ENCODE data around the gene CEP104. TPM values are rescaled to one million over a fixed set of nuclear protein-coding genes. Genes with fewer than 3 reads are reported as not detected.

CEP104 gene
- total and polyA plus RNA-seq, 2 donors (not counting 1 experiment from before 2014, with no cell fraction given): 27.7 to 71.8 TPM

DNA sequence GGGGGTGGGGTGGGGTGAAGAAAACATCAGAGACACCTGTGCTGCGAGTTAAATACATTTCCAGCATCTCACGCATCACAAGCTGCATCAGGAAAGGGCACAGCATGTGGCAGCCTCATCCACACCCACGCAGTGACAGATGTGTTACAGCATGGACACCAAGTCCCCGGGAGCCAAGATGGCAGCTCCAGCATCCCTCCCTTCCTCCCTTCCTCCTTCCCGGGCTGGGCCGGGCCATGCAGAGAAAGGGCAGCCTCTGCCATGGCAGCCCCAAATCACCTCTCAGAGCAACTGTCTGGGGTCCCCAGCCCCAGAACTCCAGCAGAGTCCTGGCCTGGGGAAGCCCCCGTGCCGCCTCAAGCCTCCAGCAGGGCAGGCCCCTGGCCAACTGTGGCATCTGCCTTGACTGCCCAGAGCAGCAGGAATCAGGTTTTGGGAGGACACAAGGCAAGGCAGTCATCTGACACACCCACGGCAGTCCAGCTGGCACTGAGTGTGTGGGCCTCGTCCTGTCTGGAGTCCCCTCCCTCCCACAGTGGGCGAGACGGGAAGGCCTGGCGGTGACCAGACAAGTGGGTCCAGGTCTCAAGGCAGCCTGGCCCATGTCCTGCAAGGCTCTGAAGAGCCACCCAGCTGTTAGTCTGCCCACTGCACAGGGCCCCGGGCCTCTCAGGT lies 78.3 kb downstream of the CEP104 start:
- Histone ChIP-seq H3K36me3 (replicated peaks in 1 of 2; ENCODE audit: control extremely low read depth in 1 of 2, control insufficient read depth in 1 of 2, extremely low read depth in 1 of 2, insufficient read depth in 2 of 2, low read length in 1 of 2) (peaks cover 0 to 33% of the 10 kb centered on the region in 2 experiments), H4K20me1 (ENCODE audit: control insufficient read depth, insufficient read depth, low read length, poor library complexity, severe bottlenecking) (no peaks in the 10 kb centered on the region), H3K4me1 (ENCODE audit: control insufficient read depth in 2 of 2, insufficient read depth in 2 of 2, low read length in 2 of 2) (peaks cover 7 to 13% of the 10 kb centered on the region in 2 donors), H3K4me2 (replicated peaks; ENCODE audit: low read depth, low read length, poor library complexity, severe bottlenecking) (no peak overlapping the region), H3K27me3 (replicated peaks in 1 of 4; ENCODE audit: control extremely low read depth in 1 of 4, control insufficient read depth in 3 of 4, insufficient read depth in 4 of 4, low read length in 3 of 4) (no peaks in the 10 kb centered on the region), H3K9me3 (ENCODE audit: control extremely low read depth in 1 of 3, control insufficient read depth in 2 of 3, insufficient read depth in 1 of 3, low read length in 2 of 3) (no peaks in the 10 kb centered on the region), H3K27ac (ENCODE audit: low read length in 2 of 2) (no peak overlapping the region), H2AFZ (ENCODE audit: insufficient read depth, low read depth, low read length, poor library complexity, severe bottlenecking) (no peak overlapping the region), H3K79me2 (ENCODE audit: control insufficient read depth, insufficient read depth, low read length) (no peaks in the 10 kb centered on the region), H3K4me3 (ENCODE audit: control extremely low read depth in 1 of 5, extremely low read depth in 1 of 5, insufficient read depth in 1 of 5, low read depth in 2 of 5, low read length in 4 of 5) (no peak overlapping the region), H3K9ac (ENCODE audit: low read length) (no peak overlapping the region)
- no peak for ATAC-seq (ENCODE audit: low read depth)
- no peaks in the 10 kb centered on the region for H3K27me3 Mint-ChIP-seq
- no peak overlapping the region for H3K27ac Mint-ChIP-seq
- no peak for DNase-seq
- 95% methylated on average over 12 of the region's 14 CpGs for WGBS (ENCODE audit: insufficient coverage)
- peaks cover 13% of the 10 kb centered on the region for H3K4me1 Mint-ChIP-seq
- H3K4me3 Mint-ChIP-seq: no peak overlapping the region
- no peak for TF ChIP-seq EZH2 (IDR thresholded peaks at IDR 0.05; ENCODE audit: borderline replicate concordance, insufficient read depth, low read depth, low read length, poor library complexity, severe bottlenecking)
- TF ChIP-seq, protein P1, sequence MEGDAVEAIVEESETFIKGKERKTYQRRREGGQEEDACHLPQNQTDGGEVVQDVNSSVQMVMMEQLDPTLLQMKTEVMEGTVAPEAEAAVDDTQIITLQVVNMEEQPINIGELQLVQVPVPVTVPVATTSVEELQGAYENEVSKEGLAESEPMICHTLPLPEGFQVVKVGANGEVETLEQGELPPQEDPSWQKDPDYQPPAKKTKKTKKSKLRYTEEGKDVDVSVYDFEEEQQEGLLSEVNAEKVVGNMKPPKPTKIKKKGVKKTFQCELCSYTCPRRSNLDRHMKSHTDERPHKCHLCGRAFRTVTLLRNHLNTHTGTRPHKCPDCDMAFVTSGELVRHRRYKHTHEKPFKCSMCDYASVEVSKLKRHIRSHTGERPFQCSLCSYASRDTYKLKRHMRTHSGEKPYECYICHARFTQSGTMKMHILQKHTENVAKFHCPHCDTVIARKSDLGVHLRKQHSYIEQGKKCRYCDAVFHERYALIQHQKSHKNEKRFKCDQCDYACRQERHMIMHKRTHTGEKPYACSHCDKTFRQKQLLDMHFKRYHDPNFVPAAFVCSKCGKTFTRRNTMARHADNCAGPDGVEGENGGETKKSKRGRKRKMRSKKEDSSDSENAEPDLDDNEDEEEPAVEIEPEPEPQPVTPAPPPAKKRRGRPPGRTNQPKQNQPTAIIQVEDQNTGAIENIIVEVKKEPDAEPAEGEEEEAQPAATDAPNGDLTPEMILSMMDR (IDR thresholded peaks at IDR 0.05): no peak
- no peaks in the 10 kb centered on the region for H3K9me3 Mint-ChIP-seq (ENCODE audit: insufficient read depth)
- POLR2A ChIA-PET: no interaction called here
- intact Hi-C loops (cut with micrococcal nuclease): no loop called here
- CTCF ChIA-PET: no interaction called here
